NCI-H146 (cell line): ENCODE measurements around the gene KDM7A.
A peak's percentile ranks its signal among the peaks of the same experiment; 100 is the strongest.

ENCODE experiments used
- DNase-seq: peaks from one replicate; lab custom pipeline; 2025; lab: John Stamatoyannopoulos, UW

Gene KDM7A

DNA sequence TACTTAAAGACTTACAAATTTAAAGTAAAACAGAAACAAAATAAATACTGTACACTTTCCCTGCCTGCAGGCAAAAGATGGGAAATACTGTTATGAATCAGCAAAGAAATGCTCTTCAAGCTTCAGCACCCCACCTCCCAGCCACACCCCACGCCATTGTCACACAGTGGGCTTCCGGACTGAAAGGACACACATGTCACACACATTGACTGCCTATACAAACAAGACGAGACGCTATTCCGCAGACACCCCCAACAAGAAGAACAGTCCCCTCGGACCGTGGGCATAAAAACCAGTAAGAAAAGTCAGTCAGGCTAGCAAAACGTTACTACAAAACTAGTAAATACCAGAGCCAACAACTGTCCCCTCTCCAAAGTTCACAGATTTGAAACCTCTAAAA is 91.8 kb downstream of the KDM7A start:
- DNase-seq = no peak

GRCh38 chr7:140084142-140084655 is 92.6 kb downstream of the KDM7A start:
- DNase-seq = no peak

GRCh38 chr7:140082770-140083169 is 94.0 kb downstream of the KDM7A start:
- no peak for DNase-seq

DNA sequence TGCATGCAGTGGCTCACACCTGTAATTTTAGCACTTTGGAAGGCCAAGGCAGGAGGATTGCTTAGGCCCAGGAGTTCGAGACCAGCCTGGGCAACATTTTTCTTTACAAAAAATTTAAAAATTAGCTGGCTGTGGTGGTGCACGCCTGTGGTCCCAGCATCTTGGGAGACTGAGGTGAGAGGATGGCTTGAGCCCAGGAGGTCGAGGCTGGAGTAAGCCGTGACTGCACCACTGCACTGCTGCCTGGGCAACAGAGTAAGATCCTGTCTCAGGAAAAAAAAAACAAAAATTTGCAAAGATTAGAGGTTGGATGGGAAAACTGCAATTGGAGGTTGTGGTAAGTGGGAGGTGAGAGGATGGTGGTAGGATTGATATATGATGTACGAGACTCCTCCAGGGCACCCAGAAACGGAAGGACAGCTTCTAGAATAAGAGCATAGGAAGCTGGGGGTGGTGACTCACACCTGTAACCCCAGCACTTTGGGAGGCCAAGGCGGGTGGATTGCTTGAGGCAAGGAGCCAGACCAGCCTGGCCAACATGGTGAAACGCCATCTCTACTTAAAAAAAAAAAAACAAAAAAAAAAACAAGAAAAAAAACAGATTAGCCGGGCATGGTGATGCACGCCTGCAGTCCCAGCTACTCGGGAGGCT is 94.9 kb downstream of the KDM7A start:
- DNase-seq = no peak

DNA sequence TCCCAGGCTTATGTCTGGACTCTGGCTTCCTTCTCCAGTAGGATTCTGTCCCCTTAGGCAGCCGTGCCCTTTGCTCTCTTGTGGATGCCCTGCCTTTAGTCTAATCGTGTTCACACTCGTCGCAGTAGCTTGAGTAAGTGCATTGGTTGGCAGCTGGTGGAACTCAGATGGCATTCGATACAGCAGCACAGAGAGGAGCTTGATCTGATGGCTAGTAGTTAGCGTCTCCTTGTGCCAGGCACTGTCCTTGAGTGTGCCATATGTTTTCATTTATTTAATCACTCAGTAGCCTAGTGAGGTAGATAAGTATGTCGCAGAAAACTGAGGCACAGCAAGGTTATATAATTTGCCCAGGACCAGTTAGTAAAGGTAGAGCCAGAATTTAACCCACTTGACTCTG is 95.9 kb downstream of the KDM7A start:
- DNase-seq = no peak

GRCh38 chr7:140079121-140079536 is 97.7 kb downstream of the KDM7A start:
- DNase-seq = no peak

- no peak for DNase-seq
These were observed 98.4 kb downstream of the KDM7A start for GRCh38 chr7:140078392-140078791.

- no peak for DNase-seq
These were observed 102.0 kb downstream of the KDM7A start for GRCh38 chr7:140074780-140075179.

GRCh38 chr7:140070546-140070945 is 106.2 kb downstream of the KDM7A start:
- no peak for DNase-seq

- no peak for DNase-seq
These were observed 107.4 kb downstream of the KDM7A start for GRCh38 chr7:140069298-140069949.

DNA sequence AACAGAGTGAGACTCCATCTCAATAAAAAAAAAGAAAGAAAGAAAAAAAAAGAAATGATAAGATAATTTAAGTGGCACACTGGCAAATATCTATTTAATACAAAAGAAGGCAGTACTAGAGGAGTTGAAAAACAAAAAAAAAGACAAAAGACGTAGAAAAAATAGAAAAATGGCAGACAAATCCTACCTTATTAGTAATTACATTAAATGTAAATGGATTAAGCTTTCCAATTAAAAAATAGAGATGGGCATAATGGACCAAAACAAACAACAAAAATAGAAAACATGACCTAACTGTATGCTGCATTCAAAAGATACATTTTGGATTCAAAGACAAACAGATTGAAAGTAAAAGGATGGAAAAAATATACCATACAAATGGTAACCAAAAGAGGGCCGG is 108.8 kb downstream of the KDM7A start:
- DNase-seq = no peak

DNA sequence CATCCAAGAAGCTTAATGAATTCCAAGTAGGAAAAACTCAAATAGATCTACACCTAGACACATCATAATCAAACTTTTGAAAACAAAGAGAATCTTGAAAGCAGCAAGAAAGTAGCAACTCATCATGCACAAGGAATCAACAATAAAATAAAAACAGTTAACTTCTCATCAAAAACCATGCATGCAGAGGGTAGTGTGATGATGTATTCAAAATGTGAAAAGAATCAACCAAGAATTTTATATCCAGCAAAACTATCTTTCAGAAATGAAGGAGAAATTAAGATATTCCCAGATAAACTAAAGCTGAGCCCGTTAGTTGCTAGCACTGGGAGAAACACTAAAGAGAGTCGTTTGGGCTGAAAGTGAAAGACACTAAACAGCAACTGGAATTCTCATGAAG is 109.7 kb downstream of the KDM7A start:
- no peak for DNase-seq

DNA sequence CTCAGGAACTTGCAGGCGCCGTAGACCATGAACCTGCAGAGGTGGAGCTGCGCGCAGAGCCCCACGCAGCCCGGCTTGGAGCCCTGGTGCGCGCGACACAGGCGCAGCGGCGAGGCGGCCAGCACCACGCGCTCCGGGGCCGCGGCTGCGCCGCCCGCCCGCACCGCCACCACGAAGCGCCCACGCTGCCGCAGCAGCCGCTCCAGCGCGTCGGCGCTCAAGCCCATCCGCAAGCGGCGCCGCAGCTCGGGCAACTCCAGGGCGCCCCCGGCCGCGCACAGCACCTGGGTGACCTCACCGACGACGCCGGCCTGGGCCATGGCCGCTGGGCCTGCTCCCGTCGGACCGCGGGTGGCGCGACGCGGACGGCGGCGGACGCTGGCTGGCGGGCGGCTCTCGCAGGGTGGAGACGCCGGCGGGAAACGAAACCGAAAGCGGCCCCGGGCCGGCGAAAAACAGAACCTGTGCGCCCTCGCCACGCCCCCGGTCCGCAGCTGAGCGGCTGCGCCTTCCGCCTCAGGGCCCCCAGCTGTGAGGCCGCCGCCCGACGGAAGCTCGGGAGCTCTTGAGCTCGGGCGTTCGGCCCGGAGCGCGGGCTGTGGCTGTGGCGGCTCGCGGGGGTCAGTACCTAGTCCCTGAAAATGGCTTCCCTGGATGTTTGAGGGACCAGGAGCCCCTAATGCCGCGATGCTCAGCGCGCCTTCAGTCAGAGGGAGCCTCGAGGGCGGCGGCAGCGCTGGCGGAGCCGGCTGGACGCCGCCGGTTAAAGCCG is 114.1 kb downstream of the KDM7A start, which contains the start of gene PARP12:
Gene PARP12 (minus strand): TSS at position 424 of the 772 bp plus-strand sequence. CDS start 104 bp downstream, at position 320.
- DNase-seq = peak; percentile 69

DNA sequence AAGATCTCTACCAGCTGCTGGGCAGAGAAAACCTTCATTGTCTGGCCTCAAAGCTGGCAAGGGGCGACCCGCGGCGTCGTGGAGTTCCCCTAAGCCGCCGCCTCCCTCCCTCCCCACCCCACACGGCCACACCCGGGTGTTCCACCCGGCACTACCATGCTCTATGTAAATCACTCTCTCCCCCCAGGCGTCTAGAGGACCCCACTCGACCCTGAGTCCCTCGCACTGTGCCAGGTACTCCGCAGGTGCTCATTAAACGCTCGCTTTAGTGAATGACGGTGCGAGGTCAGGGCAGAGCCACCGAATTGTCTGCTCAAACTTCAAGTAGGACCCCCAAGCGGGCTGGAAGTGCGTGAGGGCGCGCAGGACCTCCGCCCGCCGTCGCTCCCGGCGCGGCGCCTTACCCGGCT is 114.7 kb downstream of the KDM7A start:
- DNase-seq = peak; percentile 42

GRCh38 chr7:140061607-140061930 is 115.2 kb downstream of the KDM7A start:
- peak; percentile 13 for DNase-seq

DNA sequence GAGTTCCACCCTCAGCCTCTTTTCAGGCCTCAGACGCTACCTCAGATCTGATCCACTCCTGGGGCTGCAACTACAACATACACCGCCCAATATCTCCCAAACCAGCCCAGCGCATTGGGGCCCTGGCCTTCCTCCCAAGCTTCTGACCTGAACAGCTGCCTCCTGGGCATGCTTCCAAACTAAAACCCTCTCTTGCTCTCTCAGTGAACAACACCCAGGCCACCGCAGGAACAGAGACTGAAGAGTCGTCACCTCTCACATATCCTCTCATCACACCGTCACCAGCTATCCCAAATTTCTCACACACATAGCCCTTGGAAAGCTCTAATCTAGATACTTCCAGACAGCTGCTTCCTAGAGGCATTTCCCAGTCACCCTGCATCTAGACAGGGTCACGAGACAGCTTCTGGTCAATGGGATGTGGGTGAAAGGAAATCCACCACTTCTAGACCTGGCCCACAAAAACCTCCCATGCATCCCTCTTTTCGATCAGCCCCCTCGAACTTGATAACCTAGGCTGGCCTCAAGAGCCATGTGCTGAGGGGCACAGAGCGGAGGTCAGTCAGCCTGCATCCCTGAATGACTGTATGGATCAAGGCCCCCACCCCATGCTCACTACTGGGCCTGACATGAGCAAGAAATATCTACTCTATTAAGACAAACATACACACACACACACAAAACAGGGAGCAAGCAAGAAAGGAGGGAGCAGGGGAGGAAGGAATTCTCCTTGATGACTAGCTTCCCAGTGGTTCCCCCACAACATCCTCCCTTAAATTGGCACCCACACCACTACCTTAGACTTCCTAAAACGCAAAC is 115.8 kb downstream of the KDM7A start:
- DNase-seq = no peak

DNA sequence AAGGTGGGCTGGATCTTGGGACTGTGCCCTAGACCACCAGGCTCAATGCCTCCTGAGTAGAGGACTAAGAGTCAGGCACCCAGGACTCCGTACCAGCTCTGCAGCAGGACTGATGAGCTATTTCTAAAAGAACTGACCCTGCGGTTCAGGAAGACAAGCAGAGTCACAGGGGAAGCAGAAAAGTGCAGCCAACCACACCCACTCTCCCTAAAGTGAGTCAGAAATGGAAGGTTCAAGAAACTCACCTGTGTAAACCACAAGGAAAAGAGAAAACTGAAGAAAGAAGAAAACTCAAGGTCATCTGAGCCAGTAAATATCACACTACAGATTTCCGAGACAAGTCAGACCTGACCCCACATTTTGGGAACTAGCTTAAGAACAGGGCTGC is 116.5 kb downstream of the KDM7A start:
- no peak for DNase-seq

DNA sequence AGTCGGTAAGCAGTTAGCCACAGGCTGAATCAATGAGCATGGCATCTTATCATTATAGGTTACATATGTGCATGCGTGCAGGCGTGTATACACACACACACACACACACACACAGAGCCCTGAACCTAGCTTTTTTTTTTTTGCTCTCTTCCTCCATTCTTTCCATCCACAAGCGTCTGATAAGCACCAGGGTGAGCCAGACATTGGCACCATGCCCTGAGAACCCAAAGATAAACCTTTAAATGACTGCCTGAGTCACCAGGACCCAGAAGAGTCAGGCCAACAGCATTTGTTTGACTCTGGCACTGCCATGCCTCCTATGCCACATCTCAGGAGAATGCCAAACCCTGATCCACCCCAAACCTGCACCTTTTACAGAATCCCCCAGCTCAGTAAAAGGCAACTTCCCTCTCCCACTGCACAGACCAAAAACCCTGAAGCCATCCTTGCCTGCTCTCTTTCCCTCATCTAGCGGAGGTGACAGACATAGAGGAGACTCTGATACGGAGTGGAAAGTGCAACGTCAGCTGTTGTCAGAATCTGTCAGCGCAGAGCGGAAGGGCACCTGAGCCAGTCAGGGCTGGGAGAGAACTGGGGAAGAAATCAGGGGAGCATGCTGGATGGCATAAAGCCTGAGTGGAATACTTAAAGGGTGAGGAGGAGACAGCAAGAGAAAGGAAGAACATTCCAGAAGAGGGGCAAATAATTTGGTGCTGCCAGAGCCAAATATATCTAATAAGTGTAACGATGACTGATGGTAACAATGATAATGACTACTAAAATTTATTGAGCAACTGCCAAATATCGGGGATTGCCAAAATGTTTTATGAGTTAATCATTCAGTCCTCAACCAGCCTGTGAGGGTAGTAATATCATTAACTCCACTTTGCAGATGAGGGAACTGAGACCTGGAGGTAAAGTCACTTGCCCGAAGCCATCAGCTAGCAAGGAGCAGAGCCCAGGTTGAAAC is 117.2 kb downstream of the KDM7A start:
- no peak for DNase-seq

GRCh38 chr7:140058517-140058916 is 118.3 kb downstream of the KDM7A start:
- DNase-seq = no peak

DNA sequence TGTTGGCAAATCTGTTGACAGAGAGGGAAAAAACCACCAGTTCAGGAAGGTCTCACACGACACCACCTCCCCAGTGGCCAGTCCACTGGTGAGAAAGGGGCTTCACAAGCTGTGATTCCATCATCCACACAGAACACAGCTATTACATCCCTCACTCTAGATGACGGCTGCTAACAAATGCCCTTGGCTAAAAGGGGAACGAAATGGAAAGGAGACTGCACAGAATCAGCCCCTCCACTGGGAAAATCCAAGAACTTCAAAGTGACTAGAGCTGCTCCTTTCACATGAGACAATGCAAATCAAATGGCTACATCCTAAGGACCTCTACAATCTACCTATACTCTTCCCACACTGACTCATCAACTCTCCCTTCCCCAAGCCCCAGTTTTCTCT is 119.6 kb downstream of the KDM7A start:
- no peak for DNase-seq
